H4 (cell line): ENCODE results near the gene PLCG2. TPM values are rescaled to one million over a fixed set of nuclear protein-coding genes. Genes with fewer than 3 reads are reported as not detected.
"Not testable (repeated sequence)": the region's sequence is repeated elsewhere in the genome, so short reads cannot be mapped to it uniquely, and the experiment has no call there.

Experiments used
- DNase-seq: peaks from one replicate; pipeline ENCODE4 v3.0.0-alpha.2; 2015; ENCODE audit warnings: low spot score
- total RNA-seq: library from RNA; depleted of rRNA; stranded (reverse); fragments of >200 nt; shearing (Covaris generic); gene quantifications from 2 replicates; pipeline ENCODE4 v1.2.3, GENCODE V29; 2014

Gene PLCG2
- total RNA-seq, 1 experiment from 2014 or later = 3.2 TPM

- DNase-seq = no peak
Measured at GRCh38 chr16:81938326-81939163, 159.5 kb downstream of the PLCG2 start.

DNA sequence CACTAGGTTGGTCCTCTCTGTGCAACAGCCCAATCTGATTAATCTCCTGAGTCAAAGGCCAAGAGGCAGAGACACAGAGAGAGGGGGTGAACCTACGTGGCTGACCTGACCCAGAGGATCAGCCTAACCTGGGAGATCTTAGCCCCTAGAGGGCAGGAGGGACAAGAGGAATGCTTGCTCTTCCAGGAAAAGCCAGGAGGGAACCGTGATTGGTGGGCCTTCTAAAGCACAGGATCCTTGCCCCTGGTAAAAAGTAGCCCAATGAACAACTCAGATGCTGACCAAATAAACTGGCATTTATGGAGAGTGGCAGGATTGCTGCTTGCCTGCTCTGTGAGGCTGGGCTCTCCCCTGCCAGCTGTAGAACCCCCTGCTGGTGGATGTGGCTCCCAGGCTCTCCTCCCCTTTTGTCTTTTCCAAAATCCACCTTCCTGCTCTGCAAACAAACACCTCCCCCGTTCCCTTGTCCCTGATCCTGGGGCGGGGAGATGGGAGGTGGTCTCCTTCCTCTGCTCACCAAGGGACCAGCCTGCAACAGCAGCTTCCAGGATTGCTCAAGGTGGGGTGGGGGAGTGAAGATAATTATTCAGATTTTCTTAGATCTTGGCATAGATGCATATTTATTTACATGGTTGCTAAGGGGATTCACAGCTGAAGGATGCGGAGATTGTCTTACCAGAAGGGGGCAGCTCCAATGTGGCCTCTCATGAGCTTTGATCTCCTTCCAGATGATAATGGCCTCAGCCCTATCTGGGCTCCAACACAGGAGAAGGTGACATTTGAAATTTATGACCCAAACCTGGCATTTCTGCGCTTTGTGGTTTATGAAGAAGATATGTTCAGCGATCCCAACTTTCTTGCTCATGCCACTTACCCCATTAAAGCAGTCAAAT is 160.3 kb downstream of the PLCG2 start:
- DNase-seq = no peak

DNA sequence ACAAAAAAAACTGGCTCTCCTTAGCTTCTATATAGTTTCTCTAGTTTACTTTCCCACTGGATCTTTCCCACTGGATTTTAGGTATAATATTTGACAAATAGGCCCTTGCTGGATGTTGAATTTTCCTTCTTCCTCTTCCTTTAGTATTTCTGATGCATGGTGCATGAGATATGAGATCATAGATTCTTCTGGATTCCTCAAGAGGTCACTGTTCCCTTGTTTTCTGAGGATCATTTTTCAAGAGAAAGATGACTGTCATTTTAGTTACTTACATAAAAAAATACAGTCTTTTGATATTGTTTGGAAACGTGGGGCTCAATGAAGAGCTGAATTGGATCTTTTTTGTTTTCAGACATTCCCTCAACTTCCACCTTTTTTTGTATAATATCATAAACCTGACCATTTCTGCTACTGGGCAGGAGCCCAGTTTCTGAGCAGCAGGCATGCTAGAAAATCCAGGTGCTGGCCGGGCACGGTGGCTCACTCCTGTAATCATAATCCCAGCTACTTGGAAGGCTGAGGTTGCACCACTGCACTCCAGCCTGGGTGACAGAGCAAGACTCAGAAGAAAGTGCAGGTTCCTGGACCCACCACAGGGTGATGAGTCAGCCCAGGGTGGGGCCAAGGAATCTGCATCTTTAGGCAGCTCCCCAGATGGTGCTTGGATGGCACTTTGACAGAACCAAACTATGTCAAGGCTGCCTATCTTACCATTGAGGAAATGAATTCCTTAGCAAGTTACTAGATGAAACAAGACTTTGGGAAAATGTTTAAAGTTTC is 161.9 kb downstream of the PLCG2 start:
- peak; percentile 66 for DNase-seq

- DNase-seq = no peak
Measured at GRCh38 chr16:81942007-81942601, 163.0 kb downstream of the PLCG2 start.

DNA sequence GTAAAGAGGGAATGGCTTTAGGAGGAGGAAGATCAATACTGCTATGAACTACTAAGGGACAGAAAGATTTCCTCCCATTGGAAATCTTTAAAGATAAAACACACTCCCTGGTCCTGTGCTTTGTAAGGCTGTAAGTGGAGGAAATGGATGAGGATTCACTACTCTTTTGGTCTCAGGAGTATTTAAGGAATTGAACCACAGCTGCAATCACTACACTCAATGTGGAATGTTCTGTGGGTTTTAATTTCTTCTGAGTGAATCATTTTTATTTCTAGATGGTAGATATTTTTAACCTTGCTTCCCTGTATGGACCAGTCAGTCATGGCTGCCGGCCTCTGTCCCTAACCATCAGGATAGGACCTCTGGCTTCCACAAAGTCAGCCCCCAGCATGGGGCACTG is 166.6 kb downstream of the PLCG2 start:
- no peak for DNase-seq

- no peak for DNase-seq
Measured at GRCh38 chr16:81946206-81946605, 167.1 kb downstream of the PLCG2 start.

GRCh38 chr16:81951564-81951963 is 172.5 kb downstream of the PLCG2 start:
- DNase-seq = no peak

GRCh38 chr16:81956213-81956948 is 177.3 kb downstream of the PLCG2 start:
- no peak for DNase-seq

GRCh38 chr16:81964808-81965207 is 185.7 kb downstream of the PLCG2 start:
- no peak for DNase-seq

- no peak for DNase-seq
Measured at GRCh38 chr16:81967358-81967757, 188.3 kb downstream of the PLCG2 start.

DNA sequence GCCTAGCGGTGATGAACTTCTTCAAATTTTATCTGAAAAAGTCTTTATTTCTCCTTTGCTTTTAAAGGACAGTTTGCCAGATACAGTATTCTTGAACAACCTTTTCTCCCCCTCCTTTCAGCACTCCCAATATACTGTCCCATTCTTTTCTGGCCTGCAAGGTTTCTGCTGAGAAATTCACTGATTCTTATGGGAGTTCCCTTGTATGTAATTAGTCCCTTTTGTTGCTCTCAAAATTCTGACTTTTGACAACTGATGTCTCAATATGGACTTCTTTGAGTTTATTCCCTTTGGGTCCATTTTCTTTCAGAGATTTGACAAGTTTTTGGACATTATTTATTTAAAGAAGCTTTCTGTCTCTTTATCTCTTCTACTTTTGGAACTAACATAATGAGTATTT is 192.8 kb downstream of the PLCG2 start:
- DNase-seq = no peak

- DNase-seq = no peak
Measured at GRCh38 chr16:81973737-81974136, 194.6 kb downstream of the PLCG2 start.

DNA sequence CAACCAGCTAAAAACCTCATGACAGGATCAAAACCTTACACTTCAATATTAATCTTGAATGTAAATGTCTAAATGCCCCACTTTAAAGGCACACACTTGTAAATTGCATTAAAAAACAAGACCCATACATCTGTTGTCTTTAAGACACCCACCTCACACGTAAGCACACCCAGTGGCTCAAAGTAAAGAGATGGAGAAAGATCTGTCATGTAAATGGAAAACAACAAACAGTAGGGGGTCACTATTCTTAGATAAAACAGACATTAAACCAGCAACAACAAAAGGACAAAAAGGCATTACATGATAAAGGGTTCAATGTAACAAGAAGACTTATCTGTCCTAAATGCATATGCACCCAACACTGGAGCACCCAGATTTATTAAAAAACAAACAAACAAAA is 196.5 kb downstream of the PLCG2 start:
- no peak for DNase-seq

DNA sequence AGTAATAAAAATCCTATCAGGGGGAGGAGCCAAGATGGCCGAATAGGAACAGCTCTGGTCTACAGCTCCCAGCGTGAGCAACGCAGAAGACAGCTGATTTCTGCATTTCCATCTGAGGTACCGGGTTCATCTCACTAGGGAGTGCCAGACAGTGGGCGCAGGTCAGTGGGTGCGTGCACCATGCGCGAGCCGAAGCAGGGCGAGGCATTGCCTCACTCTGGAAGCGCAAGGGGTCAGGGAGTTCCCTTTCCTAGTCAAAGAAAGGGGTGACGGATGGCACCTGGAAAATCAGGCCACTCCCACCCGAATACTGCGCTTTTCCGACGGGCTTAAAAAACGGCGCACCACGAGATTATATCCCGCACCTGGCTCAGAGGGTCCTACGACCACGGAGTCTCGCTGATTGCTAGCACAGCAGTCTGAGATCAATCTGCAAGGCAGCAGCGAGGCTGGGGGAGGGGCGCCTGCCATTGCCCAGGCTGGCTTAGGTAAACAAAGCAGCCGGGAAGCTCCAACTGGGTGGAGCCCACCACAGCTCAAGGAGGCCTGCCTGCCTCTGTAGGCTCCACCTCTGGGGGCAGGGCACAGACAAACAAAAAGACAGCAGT is 198.3 kb downstream of the PLCG2 start:
- not testable (repeated sequence) for DNase-seq

DNA sequence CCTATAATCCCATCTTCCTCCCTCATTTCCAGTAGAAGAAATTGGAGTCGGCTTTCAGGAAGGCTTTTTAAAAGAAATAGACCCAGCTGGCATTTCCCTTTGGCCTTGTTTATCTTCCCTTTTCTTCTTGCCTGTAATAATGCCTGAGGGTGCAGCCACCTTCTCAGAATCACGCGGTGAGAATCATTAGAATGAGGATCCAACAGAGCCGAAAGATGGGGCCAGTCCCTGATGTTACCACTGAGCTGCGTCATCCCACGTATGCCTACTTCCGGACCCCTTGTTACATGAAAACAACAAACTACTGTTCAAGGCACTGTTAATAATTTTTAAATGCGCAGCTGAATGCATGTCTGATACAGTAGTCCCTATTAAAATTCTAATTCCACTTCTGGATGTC is 208.0 kb downstream of the PLCG2 start:
- DNase-seq = no peak

GRCh38 chr16:81987706-81988105 is 208.6 kb downstream of the PLCG2 start:
- no peak for DNase-seq

DNA sequence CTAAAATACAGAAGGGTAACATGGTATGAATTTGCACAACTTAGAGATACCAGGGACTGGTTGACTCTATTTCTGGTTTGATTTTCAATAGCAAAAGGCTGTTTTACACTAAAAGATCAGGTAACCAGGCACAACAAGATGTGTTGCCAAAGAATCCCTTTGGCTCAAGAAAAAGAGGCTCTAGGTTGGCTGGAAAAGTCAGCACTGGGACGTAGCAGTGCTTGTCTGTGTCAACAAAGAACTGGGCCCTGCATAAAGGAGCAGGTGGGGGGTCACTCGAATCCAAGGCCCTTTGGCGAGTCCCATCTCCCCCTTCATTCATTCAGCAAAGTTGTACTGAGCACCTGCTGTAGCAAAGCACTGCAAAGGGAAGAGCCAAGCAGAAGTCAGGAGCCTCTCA is 213.8 kb downstream of the PLCG2 start:
- DNase-seq = no peak

- no peak for DNase-seq
Measured at GRCh38 chr16:81994485-81994884, 215.4 kb downstream of the PLCG2 start.

DNA sequence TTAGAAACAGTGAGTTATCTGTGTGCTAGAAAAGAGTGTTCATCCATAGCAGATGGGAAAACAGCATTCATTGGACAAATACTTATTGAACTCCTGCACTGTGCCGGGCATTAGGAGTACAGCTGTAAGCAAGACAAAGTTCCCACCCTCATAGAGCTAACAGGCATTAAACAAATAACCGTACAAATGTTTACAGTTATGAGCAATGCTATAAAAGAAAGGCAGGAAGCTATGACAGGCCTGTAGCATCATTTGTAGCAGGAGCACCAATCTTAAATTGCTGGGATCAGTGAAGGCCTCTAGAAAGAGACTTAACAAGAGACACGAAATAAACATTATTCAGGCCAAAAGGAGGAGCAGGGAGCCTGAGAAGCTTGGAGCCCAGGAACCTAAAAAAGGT is 216.6 kb downstream of the PLCG2 start:
- DNase-seq = no peak

- peak; percentile 75 for DNase-seq
Measured at GRCh38 chr16:81996664-81997509, 217.8 kb downstream of the PLCG2 start.
